HEK293 (cell line): ENCODE results near the gene EHD1.

Experiments used
- BCL11A ChIP-seq: fragments of 450-650 bp; formaldehyde crosslinking; IDR thresholded peaks from 2 replicates; pipeline ENCODE4 v1.5.1; 2016; ENCODE audit warnings: low read depth, missing biosample characterization, missing genetic modification characterization
- MZF1 ChIP-seq: fragments of 450-650 bp; formaldehyde crosslinking; IDR thresholded peaks from 2 replicates; pipeline ENCODE4 v1.5.1; 2017; ENCODE audit warnings: missing biosample characterization, missing genetic modification characterization, borderline replicate concordance
- REST ChIP-seq: fragments of 450-650 bp; formaldehyde crosslinking; IDR thresholded peaks from 2 replicates; pipeline ENCODE4 v1.5.1; 2016; ENCODE audit warnings: missing biosample characterization, missing genetic modification characterization
- ZBTB21 ChIP-seq: fragments of 450-650 bp; formaldehyde crosslinking; IDR thresholded peaks from 2 replicates; pipeline ENCODE4 v1.5.1; 2017; ENCODE audit warnings: missing biosample characterization, missing genetic modification characterization
- ZBTB7A ChIP-seq: fragments of 450-650 bp; formaldehyde crosslinking; IDR thresholded peaks from 2 replicates; pipeline ENCODE4 v1.5.1; 2016; ENCODE audit warnings: low read depth, missing biosample characterization, missing genetic modification characterization
- ZEB2 ChIP-seq: fragments of 450-650 bp; formaldehyde crosslinking; IDR thresholded peaks from 2 replicates; pipeline ENCODE4 v1.5.1; 2016; ENCODE audit warnings: missing biosample characterization, missing genetic modification characterization
- ZNF214 ChIP-seq: fragments of 450-650 bp; formaldehyde crosslinking; IDR thresholded peaks from 2 replicates; pipeline ENCODE4 v1.5.1; 2017; ENCODE audit warnings: missing biosample characterization, mild to moderate bottlenecking, missing genetic modification characterization, borderline replicate concordance
- ZNF23 ChIP-seq: fragments of 450-650 bp; formaldehyde crosslinking; IDR thresholded peaks from 2 replicates; pipeline ENCODE4 v1.5.1; 2016; ENCODE audit warnings: missing biosample characterization, missing genetic modification characterization, borderline replicate concordance
- ZNF426 ChIP-seq: fragments of 450-650 bp; formaldehyde crosslinking; IDR thresholded peaks from 2 replicates; pipeline ENCODE4 v1.5.1; 2017; ENCODE audit warnings: missing biosample characterization, missing genetic modification characterization, mild to moderate bottlenecking, inconsistent platforms, moderate library complexity
- TF ChIP-seq, protein P1 (sequence below): fragments of 450-650 bp; formaldehyde crosslinking; IDR thresholded peaks from 2 replicates; pipeline ENCODE4 v1.5.1; 2016; ENCODE audit warnings: missing biosample characterization, missing genetic modification characterization
- TF ChIP-seq, protein P2 (sequence below): fragments of 450-650 bp; formaldehyde crosslinking; IDR thresholded peaks from 2 replicates; pipeline ENCODE4 v1.5.1; 2016; ENCODE audit warnings: missing biosample characterization, missing genetic modification characterization, low read depth
- TF ChIP-seq, protein P3 (sequence below): fragments of 450-650 bp; formaldehyde crosslinking; IDR thresholded peaks from 2 replicates; pipeline ENCODE4 v1.5.1; 2016; ENCODE audit warnings: missing biosample characterization, missing genetic modification characterization, borderline replicate concordance
- TF ChIP-seq, protein P4 (sequence below): fragments of 450-650 bp; formaldehyde crosslinking; IDR thresholded peaks from 2 replicates; pipeline ENCODE4 v1.5.1; 2016; ENCODE audit warnings: missing biosample characterization, missing genetic modification characterization

DNA sequence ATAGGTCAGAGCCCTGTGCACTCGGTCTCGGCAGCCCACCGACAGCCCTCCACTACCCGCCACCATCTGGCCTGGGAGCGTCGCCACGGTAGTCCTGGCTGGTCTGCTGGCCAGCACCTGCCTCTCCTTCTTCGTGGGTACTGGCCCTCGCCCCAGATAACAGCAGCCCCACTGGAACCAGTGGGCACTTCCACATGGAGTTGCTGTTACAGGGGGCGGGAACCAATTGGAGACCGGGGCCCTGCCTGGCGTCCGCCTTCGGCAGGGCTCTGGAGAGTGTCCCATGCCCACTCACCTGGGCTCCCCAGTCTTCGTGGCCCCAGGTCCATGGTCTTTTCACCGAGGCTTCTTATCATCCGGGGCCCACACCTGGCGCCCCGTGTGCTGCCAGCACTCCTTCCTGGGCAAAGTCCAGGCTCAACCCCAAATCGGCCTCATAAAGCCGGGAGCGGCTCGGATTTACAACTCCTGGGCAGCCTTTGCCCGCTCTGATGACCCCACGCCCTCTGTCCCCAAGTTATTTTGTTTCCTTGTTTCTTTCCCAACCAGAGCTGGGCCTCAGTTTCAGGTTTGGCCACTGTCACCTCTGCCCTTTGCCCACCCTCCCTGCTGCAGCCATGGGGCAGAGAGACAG lies 12.9 kb upstream of the EHD1 start:
- TF ChIP-seq, protein P1, sequence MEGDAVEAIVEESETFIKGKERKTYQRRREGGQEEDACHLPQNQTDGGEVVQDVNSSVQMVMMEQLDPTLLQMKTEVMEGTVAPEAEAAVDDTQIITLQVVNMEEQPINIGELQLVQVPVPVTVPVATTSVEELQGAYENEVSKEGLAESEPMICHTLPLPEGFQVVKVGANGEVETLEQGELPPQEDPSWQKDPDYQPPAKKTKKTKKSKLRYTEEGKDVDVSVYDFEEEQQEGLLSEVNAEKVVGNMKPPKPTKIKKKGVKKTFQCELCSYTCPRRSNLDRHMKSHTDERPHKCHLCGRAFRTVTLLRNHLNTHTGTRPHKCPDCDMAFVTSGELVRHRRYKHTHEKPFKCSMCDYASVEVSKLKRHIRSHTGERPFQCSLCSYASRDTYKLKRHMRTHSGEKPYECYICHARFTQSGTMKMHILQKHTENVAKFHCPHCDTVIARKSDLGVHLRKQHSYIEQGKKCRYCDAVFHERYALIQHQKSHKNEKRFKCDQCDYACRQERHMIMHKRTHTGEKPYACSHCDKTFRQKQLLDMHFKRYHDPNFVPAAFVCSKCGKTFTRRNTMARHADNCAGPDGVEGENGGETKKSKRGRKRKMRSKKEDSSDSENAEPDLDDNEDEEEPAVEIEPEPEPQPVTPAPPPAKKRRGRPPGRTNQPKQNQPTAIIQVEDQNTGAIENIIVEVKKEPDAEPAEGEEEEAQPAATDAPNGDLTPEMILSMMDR (tag by site-specific recombination), result no peak
- no peak for TF ChIP-seq ZBTB7A (tag by site-specific recombination)
- TF ChIP-seq, protein P2, sequence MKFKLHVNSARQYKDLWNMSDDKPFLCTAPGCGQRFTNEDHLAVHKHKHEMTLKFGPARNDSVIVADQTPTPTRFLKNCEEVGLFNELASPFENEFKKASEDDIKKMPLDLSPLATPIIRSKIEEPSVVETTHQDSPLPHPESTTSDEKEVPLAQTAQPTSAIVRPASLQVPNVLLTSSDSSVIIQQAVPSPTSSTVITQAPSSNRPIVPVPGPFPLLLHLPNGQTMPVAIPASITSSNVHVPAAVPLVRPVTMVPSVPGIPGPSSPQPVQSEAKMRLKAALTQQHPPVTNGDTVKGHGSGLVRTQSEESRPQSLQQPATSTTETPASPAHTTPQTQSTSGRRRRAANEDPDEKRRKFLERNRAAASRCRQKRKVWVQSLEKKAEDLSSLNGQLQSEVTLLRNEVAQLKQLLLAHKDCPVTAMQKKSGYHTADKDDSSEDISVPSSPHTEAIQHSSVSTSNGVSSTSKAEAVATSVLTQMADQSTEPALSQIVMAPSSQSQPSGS (tag by site-specific recombination), result no peak
- no peak for TF ChIP-seq REST
- TF ChIP-seq, protein P3, sequence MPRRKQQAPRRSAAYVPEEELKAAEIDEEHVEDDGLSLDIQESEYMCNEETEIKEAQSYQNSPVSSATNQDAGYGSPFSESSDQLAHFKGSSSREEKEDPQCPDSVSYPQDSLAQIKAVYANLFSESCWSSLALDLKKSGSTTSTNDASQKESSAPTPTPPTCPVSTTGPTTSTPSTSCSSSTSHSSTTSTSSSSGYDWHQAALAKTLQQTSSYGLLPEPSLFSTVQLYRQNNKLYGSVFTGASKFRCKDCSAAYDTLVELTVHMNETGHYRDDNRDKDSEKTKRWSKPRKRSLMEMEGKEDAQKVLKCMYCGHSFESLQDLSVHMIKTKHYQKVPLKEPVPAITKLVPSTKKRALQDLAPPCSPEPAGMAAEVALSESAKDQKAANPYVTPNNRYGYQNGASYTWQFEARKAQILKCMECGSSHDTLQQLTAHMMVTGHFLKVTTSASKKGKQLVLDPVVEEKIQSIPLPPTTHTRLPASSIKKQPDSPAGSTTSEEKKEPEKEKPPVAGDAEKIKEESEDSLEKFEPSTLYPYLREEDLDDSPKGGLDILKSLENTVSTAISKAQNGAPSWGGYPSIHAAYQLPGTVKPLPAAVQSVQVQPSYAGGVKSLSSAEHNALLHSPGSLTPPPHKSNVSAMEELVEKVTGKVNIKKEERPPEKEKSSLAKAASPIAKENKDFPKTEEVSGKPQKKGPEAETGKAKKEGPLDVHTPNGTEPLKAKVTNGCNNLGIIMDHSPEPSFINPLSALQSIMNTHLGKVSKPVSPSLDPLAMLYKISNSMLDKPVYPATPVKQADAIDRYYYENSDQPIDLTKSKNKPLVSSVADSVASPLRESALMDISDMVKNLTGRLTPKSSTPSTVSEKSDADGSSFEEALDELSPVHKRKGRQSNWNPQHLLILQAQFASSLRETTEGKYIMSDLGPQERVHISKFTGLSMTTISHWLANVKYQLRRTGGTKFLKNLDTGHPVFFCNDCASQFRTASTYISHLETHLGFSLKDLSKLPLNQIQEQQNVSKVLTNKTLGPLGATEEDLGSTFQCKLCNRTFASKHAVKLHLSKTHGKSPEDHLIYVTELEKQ (tag by site-specific recombination), result no peak
- TF ChIP-seq, protein P4, sequence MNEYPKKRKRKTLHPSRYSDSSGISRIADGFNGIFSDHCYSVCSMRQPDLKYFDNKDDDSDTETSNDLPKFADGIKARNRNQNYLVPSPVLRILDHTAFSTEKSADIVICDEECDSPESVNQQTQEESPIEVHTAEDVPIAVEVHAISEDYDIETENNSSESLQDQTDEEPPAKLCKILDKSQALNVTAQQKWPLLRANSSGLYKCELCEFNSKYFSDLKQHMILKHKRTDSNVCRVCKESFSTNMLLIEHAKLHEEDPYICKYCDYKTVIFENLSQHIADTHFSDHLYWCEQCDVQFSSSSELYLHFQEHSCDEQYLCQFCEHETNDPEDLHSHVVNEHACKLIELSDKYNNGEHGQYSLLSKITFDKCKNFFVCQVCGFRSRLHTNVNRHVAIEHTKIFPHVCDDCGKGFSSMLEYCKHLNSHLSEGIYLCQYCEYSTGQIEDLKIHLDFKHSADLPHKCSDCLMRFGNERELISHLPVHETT, result no peak
- no peak for TF ChIP-seq BCL11A (tag by site-specific recombination)
- TF ChIP-seq ZEB2 (tag by site-specific recombination), result no peak
- no peak for TF ChIP-seq MZF1
- no peak for TF ChIP-seq ZBTB21 (tag by site-specific recombination)
- no peak for TF ChIP-seq ZNF426 (tag by site-specific recombination)
- no peak for TF ChIP-seq ZNF23 (tag by site-specific recombination)
- no peak for TF ChIP-seq ZNF214 (tag by site-specific recombination)
